ENCODE results near the gene GLB1L3. TPM values are rescaled to one million over a fixed set of nuclear protein-coding genes. Genes with fewer than 3 reads are reported as not detected.
"Not testable (repeated sequence)": the region's sequence is repeated elsewhere in the genome, so short reads cannot be mapped to it uniquely, and the experiment has no call there.

Gene GLB1L3
- total RNA-seq, 3 donors from 2014 or later (not counting 1 experiment from before 2014, with no cell fraction given), result 0.38 TPM; not detected in 2

DNA sequence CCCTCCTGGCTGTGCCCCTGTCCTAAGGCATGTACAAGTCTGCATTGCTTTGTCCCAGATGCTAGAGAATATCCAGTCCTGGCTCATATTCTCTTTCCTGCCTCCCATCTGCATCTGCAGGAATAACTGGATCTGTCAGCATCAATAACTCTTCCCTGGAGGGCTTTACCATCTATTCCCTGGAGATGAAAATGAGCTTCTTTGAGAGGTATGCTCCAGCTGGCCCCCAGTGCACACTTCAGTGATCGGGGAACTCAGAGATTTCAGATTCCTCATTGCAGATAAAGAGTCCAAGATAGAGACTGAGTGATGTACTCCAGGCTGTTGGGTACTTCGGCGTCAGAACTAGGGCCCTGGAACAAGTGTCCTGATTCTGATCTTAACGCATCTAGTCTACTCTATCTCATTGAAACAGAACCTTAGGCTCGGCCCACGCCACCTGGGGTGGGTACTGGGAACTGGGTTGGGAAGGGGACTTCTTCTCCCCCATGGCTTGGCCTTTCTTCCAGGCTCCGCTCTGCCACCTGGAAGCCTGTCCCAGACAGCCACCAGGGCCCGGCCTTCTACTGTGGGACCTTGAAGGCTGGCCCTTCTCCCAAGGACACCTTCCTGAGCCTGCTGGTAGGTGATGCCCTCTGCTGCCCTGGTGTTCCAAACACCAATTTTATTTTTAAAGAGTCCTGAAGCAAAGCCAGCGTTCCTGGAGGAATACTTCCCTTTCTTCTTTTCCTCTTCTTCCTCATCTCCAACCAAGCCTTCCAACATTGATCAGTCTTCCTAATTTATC, 37.8 kb downstream of the GLB1L3 start:
- Histone ChIP-seq H3K4me1 (ENCODE audit: control insufficient read depth, insufficient read depth, low read length) (no peaks in the 10 kb centered on the region), H3K27ac (ENCODE audit: low read length) (no peak overlapping the region), H3K9me3 (ENCODE audit: control insufficient read depth, insufficient read depth, low read length) (peaks cover 6% of the 10 kb centered on the region), H3K27me3 (ENCODE audit: control insufficient read depth, insufficient read depth, low read length) (peaks cover 9% of the 10 kb centered on the region), H3K36me3 (ENCODE audit: control insufficient read depth, insufficient read depth, low read length) (no peaks in the 10 kb centered on the region), H3K4me3 (ENCODE audit: low read length) (no peak overlapping the region)
- H3K4me3 Mint-ChIP-seq, result no peak overlapping the region
- ATAC-seq, result no peak
- DNase-seq, result no peak
- H3K4me1 Mint-ChIP-seq, result no peaks in the 10 kb centered on the region
- TF ChIP-seq, protein P1, sequence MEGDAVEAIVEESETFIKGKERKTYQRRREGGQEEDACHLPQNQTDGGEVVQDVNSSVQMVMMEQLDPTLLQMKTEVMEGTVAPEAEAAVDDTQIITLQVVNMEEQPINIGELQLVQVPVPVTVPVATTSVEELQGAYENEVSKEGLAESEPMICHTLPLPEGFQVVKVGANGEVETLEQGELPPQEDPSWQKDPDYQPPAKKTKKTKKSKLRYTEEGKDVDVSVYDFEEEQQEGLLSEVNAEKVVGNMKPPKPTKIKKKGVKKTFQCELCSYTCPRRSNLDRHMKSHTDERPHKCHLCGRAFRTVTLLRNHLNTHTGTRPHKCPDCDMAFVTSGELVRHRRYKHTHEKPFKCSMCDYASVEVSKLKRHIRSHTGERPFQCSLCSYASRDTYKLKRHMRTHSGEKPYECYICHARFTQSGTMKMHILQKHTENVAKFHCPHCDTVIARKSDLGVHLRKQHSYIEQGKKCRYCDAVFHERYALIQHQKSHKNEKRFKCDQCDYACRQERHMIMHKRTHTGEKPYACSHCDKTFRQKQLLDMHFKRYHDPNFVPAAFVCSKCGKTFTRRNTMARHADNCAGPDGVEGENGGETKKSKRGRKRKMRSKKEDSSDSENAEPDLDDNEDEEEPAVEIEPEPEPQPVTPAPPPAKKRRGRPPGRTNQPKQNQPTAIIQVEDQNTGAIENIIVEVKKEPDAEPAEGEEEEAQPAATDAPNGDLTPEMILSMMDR (IDR thresholded peaks at IDR 0.05), result no peak
- H3K27ac Mint-ChIP-seq, result no peak overlapping the region
- 90% methylated on average over 6 of the region's 9 CpGs for WGBS (ENCODE audit: insufficient coverage)
- intact Hi-C loops (cut with micrococcal nuclease), result no loop called here
- peaks cover 5 to 7% of the 10 kb centered on the region in 2 donors for H3K9me3 Mint-ChIP-seq
- H3K27me3 Mint-ChIP-seq (ENCODE audit: low read depth in 2 of 2), result peaks cover 23 to 45% of the 10 kb centered on the region in 2 donors
- peaks cover 19% of the 10 kb centered on the region for H3K36me3 Mint-ChIP-seq

DNA sequence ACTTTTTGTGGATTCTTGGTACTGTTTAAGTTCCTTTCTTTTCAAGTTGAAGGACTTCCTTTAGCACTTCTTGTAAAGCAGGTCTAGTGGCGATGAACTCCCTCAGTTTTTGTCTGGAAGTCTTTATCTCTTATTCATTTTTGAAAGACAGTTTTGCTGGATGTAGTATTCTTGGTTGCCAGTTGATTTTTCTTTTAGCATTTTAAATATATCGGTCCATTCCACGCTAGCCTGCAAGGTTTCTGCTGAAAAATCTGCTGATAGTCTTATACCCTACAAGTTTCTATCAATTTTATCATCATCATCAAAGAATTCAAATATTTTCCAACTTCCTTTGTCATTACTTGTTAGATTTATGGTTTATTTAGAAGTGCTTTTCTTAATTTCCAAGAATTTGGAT, 40.9 kb downstream of the GLB1L3 start:
- intact Hi-C loops (cut with micrococcal nuclease), result no loop called here
- no peak overlapping the region for H3K27ac Mint-ChIP-seq
- Histone ChIP-seq H3K27me3 (ENCODE audit: control insufficient read depth, insufficient read depth, low read length) (peaks cover 9% of the 10 kb centered on the region), H3K36me3 (ENCODE audit: control insufficient read depth, insufficient read depth, low read length) (no peaks in the 10 kb centered on the region), H3K27ac (ENCODE audit: low read length) (no peak overlapping the region), H3K4me3 (ENCODE audit: low read length) (no peak overlapping the region), H3K4me1 (ENCODE audit: control insufficient read depth, insufficient read depth, low read length) (no peaks in the 10 kb centered on the region), H3K9me3 (ENCODE audit: control insufficient read depth, insufficient read depth, low read length) (peaks cover 6% of the 10 kb centered on the region)
- WGBS (ENCODE audit: insufficient coverage), result 100% methylated on average over 3 of the region's 3 CpGs
- peaks cover 19% of the 10 kb centered on the region for H3K36me3 Mint-ChIP-seq
- H3K4me1 Mint-ChIP-seq, result no peaks in the 10 kb centered on the region
- peaks cover 22 to 59% of the 10 kb centered on the region in 2 donors for H3K27me3 Mint-ChIP-seq (ENCODE audit: low read depth in 2 of 2)
- TF ChIP-seq, protein P1 (IDR thresholded peaks at IDR 0.05), result no peak
- no peak for DNase-seq
- peaks cover 5 to 12% of the 10 kb centered on the region in 2 donors for H3K9me3 Mint-ChIP-seq
- ATAC-seq, result no peak
- H3K4me3 Mint-ChIP-seq, result no peak overlapping the region

DNA sequence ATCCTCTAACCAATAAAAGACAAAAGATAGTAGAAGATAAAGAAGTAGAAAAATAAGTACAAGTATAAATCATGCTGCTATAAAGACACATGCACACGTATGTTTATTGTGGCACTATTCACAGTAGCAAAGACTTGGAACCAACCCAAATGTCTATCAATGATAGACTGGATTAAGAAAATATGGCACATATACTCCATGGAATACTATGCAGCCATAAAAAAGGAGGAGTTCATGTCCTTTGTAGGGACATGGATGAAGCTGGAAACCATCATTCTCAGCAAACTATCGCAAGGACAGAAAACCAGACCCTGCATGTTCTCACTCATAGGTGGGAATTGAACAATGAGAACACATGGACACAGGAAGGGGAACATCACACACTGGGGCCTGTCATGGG, 45.2 kb downstream of the GLB1L3 start:
- H3K27ac Mint-ChIP-seq; H3K27me3 ChIP-seq (ENCODE audit: control insufficient read depth, insufficient read depth, low read length); H3K4me3 Mint-ChIP-seq; H3K4me1 Mint-ChIP-seq; H3K9me3 ChIP-seq (ENCODE audit: control insufficient read depth, insufficient read depth, low read length); H3K4me1 ChIP-seq (ENCODE audit: control insufficient read depth, insufficient read depth, low read length); intact Hi-C loops (cut with micrococcal nuclease); H3K27ac ChIP-seq (ENCODE audit: low read length); H3K36me3 ChIP-seq (ENCODE audit: control insufficient read depth, insufficient read depth, low read length); ATAC-seq; H3K4me3 ChIP-seq (ENCODE audit: low read length); DNase-seq: not testable (repeated sequence)
- Mint-ChIP-seq H3K27me3 (ENCODE audit: low read depth in 2 of 2) (peaks cover 21 to 48% of the 10 kb centered on the region in 2 donors), H3K36me3 (peaks cover 19% of the 10 kb centered on the region), H3K9me3 (peaks cover 5 to 12% of the 10 kb centered on the region in 2 donors)
- WGBS (ENCODE audit: insufficient coverage), result no CpG with 5 or more reads among the region's 2 CpGs

DNA sequence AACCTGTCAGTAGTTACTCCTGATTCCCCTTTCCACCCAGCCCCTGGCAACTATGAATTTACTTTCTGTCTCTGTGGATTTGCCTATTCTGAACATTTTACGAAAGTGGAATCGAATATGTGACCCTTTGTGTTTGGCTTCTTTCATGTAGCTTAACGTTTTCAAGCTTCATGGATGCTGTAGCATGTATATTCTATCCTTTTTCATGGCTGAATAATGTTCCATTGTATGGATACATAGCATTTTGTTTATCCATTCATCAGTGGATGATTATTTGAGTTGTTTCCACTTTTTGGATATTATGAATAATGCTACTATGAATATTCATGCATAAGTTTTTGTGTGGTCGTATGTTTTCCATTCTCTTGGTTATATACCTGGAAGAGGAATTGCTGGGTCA, 46.4 kb downstream of the GLB1L3 start:
- intact Hi-C loops (cut with micrococcal nuclease), result no loop called here
- TF ChIP-seq, protein P1 (IDR thresholded peaks at IDR 0.05), result no peak
- Histone ChIP-seq H3K9me3 (ENCODE audit: control insufficient read depth, insufficient read depth, low read length) (no peaks in the 10 kb centered on the region), H3K4me1 (ENCODE audit: control insufficient read depth, insufficient read depth, low read length) (no peaks in the 10 kb centered on the region), H3K27ac (ENCODE audit: low read length) (no peak overlapping the region), H3K36me3 (ENCODE audit: control insufficient read depth, insufficient read depth, low read length) (no peaks in the 10 kb centered on the region), H3K27me3 (ENCODE audit: control insufficient read depth, insufficient read depth, low read length) (peaks cover 6% of the 10 kb centered on the region), H3K4me3 (ENCODE audit: low read length) (no peak overlapping the region)
- ATAC-seq (no peak), DNase-seq (no peak)
- H3K27me3 Mint-ChIP-seq (ENCODE audit: low read depth in 2 of 2), result peaks cover 25 to 36% of the 10 kb centered on the region in 2 donors
- H3K27ac Mint-ChIP-seq, result no peak overlapping the region
- H3K9me3 Mint-ChIP-seq, result peaks cover 5 to 11% of the 10 kb centered on the region in 2 donors
- peaks cover 9% of the 10 kb centered on the region for H3K36me3 Mint-ChIP-seq
- no peak overlapping the region for H3K4me3 Mint-ChIP-seq
- 87% methylated on average over 4 of the region's 4 CpGs for WGBS (ENCODE audit: insufficient coverage)
- no peaks in the 10 kb centered on the region for H3K4me1 Mint-ChIP-seq
